ENCODE results near the gene PTPRM. TPM values are rescaled to one million over a fixed set of nuclear protein-coding genes. Genes with fewer than 3 reads are reported as not detected.

Gene PTPRM
- total RNA-seq, 1 donor from 2014 or later: 257 TPM

DNA sequence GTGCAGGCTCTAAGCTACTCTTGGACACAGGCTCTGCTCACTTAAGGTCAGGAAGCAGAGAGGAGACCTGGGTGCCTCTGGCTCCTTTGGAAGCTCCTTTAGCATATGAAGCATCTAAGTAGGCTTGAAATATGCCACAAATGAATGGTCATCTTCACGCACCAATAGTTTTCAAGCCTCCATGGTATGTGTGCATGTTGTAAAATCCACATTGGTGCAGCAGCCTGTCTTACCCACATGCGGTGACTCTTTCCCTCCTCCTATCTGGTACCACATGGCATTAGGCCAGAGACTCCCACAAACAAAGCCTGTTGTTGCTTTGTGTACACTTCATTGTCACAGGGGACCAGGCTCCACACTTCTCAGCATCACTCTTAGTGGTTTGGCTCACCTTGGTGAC lies 599.9 kb downstream of the PTPRM start:
- H3K27ac ChIP-seq: no peak overlapping the region

DNA sequence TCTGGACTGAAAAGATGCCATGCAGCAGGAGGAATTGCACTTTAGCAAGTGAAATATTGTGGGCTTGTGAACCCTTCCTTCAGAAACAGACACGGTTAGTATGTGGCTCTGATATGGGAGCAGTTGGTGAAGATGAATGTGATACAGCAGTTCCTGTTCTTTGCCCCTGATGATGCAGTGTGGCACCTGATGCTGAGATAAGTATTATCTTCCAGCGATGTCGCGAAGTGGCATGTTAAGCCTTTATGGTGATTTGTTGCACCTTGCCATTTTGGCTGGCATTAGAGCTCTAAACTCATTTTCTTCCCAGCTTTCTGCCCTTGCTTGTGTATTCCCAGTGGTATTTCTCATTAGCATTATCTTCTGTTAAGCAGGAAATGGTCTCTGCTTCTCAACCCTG lies 600.6 kb downstream of the PTPRM start:
- Histone ChIP-seq H3K9me3 (no peaks in the 10 kb centered on the region), H3K4me3 (no peak overlapping the region), H3K4me1 (no peaks in the 10 kb centered on the region), H3K27me3 (no peaks in the 10 kb centered on the region), H3K36me3 (no peaks in the 10 kb centered on the region), H3K27ac (no peak overlapping the region)
- intact Hi-C loops (cut with DNase I): no loop called here
- TF ChIP-seq, protein P1, sequence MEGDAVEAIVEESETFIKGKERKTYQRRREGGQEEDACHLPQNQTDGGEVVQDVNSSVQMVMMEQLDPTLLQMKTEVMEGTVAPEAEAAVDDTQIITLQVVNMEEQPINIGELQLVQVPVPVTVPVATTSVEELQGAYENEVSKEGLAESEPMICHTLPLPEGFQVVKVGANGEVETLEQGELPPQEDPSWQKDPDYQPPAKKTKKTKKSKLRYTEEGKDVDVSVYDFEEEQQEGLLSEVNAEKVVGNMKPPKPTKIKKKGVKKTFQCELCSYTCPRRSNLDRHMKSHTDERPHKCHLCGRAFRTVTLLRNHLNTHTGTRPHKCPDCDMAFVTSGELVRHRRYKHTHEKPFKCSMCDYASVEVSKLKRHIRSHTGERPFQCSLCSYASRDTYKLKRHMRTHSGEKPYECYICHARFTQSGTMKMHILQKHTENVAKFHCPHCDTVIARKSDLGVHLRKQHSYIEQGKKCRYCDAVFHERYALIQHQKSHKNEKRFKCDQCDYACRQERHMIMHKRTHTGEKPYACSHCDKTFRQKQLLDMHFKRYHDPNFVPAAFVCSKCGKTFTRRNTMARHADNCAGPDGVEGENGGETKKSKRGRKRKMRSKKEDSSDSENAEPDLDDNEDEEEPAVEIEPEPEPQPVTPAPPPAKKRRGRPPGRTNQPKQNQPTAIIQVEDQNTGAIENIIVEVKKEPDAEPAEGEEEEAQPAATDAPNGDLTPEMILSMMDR (IDR thresholded peaks at IDR 0.05): no peak
- no peak for DNase-seq (ENCODE audit: low spot score in 2 of 2)

More for the DNA sequence above, 599.9 kb downstream of the PTPRM start:
- no peak overlapping the region for H3K4me3 ChIP-seq
- DNase-seq (ENCODE audit: low spot score in 2 of 2): no peak
- no peaks in the 10 kb centered on the region for H3K4me1 ChIP-seq
- intact Hi-C loops (cut with DNase I): no loop called here
- TF ChIP-seq, protein P1 (IDR thresholded peaks at IDR 0.05): no peak
- H3K9me3 ChIP-seq: no peaks in the 10 kb centered on the region
- no peaks in the 10 kb centered on the region for H3K27me3 ChIP-seq
- H3K36me3 ChIP-seq: no peaks in the 10 kb centered on the region

DNA sequence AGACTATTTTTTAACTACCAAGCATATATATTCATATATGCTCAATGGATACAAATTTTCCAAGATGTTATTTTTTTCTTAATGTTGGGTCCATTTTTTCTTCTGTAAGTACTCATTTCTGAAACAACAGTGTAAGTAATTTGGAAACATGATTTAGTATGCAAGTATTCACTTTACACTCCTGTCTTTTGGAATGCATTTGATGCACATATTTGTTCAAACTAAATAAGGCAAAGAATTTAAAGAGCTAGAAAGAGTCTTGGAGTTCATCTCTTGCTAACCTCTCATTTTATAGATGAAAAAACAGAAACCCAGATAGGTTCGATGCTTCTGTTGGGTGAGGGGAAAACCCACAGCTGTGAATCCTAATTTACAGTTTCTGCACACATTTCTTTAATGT lies 602.6 kb downstream of the PTPRM start:
- intact Hi-C loops (cut with DNase I): no loop called here
- TF ChIP-seq, protein P1 (IDR thresholded peaks at IDR 0.05): no peak
- no peak for DNase-seq (ENCODE audit: low spot score in 2 of 2)
- H3K4me3 ChIP-seq: no peak overlapping the region
- H3K36me3 ChIP-seq: no peaks in the 10 kb centered on the region
- H3K27me3 ChIP-seq: no peaks in the 10 kb centered on the region
- no peaks in the 10 kb centered on the region for H3K9me3 ChIP-seq
- no peak overlapping the region for H3K27ac ChIP-seq
- H3K4me1 ChIP-seq: no peaks in the 10 kb centered on the region

DNA sequence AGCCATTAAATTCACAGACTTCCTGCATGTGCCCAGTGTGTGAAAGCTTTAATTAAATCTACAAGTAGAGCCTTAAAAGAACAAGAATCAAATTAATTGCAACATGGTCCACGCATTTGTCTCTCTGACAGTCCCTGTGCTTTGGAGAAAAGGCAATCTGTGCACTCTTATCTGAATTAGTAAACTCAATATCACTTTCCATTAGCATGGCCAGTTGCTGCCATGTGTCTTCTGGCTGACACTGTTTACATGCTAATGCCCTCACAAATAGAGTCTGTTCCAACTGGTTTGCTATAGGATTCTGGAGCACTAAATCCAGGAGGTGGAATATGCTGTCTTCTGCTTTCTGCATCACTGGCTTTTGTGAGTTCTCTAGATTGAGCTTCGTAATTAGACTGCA lies 607.7 kb downstream of the PTPRM start:
- Histone ChIP-seq H3K9me3 (no peaks in the 10 kb centered on the region), H3K36me3 (no peaks in the 10 kb centered on the region), H3K27me3 (no peaks in the 10 kb centered on the region), H3K27ac (no peak overlapping the region), H3K4me1 (peaks cover 0 to 3% of the 10 kb centered on the region in 2 donors), H3K4me3 (no peak overlapping the region)
- TF ChIP-seq, protein P1 (IDR thresholded peaks at IDR 0.05): no peak
- DNase-seq (ENCODE audit: low spot score in 2 of 2): no peak
- intact Hi-C loops (cut with DNase I): no loop called here

DNA sequence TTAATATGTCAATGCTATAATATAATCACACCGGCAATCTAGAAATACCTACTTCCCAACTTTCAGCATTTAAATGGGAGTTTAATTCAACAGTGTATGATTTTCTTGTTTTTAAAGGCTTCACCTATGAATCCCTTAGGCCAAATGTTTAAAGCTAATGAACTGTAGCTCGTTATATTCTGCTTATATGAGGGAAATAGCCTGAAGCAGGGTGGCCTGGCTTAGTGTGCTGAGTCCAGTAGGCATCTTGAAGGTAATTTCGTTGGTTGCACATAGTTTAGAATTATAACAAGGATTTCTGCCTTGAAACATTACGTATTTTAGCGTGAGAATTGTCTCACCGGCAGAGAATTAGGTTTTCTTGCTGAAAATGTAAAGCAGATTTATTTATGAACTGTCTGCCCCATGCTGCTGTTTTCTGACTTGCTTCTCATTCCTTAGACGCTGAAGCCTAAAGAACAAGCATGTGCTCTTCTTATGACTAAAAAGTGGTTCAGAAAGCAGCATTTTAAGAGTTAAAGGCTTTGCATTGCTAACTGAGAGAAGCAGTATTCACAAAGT lies 608.5 kb downstream of the PTPRM start:
- intact Hi-C loops (cut with DNase I): no loop called here

More for the DNA sequence above, 608.5 kb downstream of the PTPRM start:
- DNase-seq (ENCODE audit: low spot score in 2 of 2): no peak
- H3K27ac ChIP-seq: no peak overlapping the region
- H3K4me1 ChIP-seq: peaks cover 0 to 3% of the 10 kb centered on the region in 2 donors
- TF ChIP-seq, protein P1 (IDR thresholded peaks at IDR 0.05): no peak
- H3K36me3 ChIP-seq: no peaks in the 10 kb centered on the region
- H3K27me3 ChIP-seq: no peaks in the 10 kb centered on the region
- no peaks in the 10 kb centered on the region for H3K9me3 ChIP-seq
- H3K4me3 ChIP-seq: no peak overlapping the region

All from ascending aorta (tissue), 2 donors.